HepG2 (cell line): ENCODE data around the gene MOAP1. TPM values are rescaled to one million over a fixed set of nuclear protein-coding genes. Genes with fewer than 3 reads are reported as not detected.

Experiments
- ARHGAP35 ChIP-seq: sonication (generic); formaldehyde crosslinking; IDR thresholded peaks from 2 replicates; pipeline ENCODE4 v1.9.0; 2022; ENCODE audit warnings: mild to moderate bottlenecking, inconsistent platforms, moderate library complexity, missing genetic modification reagents, borderline replicate concordance
- ATF7 ChIP-seq, 2 experiments: fragments of 450-650 bp in 1 of 2; sonication (generic) in 1 of 2; formaldehyde crosslinking in 1 of 2; IDR thresholded peaks; 2 replicates each; pipeline versions ENCODE4 v1.4.0 to v1.6.1; 2016 to 2020; ENCODE audit warnings: antibody characterized with exemption in 1 of 2, mild to moderate bottlenecking in 1 of 2, missing genetic modification reagents in 1 of 2
- CBX5 ChIP-seq: sonication (generic); formaldehyde crosslinking; IDR thresholded peaks from 2 replicates; pipeline ENCODE4 v1.4.0; 2020; ENCODE audit warnings: missing genetic modification reagents, borderline replicate concordance
- ELF3 ChIP-seq: IDR thresholded peaks from 2 replicates; pipeline ENCODE4 v1.6.1; 2016; ENCODE audit warnings: missing genetic modification reagents, missing compliant biosample characterization
- GTF2F1 ChIP-seq: fragments of 150-350 bp; IDR thresholded peaks from 2 replicates; pipeline ENCODE4 v1.6.1; 2014; ENCODE audit warnings: low read length
- GTF3A ChIP-seq: sonication (generic); formaldehyde crosslinking; conservative IDR thresholded peaks from 2 replicates; pipeline ENCODE4 v1.4.0; 2020; ENCODE audit warnings: mild to moderate bottlenecking, missing genetic modification reagents
- KDM3A ChIP-seq: IDR thresholded peaks from 2 replicates; pipeline ENCODE4 v1.6.1; 2018; ENCODE audit warnings: low read depth, missing compliant biosample characterization
- NFYB ChIP-seq: sonication (generic); formaldehyde crosslinking; IDR thresholded peaks from 2 replicates; pipeline ENCODE4 v1.4.0; 2020; ENCODE audit warnings: missing genetic modification reagents
- PBX2 ChIP-seq: IDR thresholded peaks from 2 replicates; pipeline ENCODE4 v1.6.1; 2016; ENCODE audit warnings: control low read depth
- PHF8 ChIP-seq: sonication (generic); formaldehyde crosslinking; IDR thresholded peaks from 2 replicates; pipeline ENCODE4 v1.5.0; 2020; ENCODE audit warnings: missing genetic modification reagents
- RXRB ChIP-seq: IDR thresholded peaks from 2 replicates; pipeline ENCODE4 v1.6.1; 2016; ENCODE audit warnings: borderline replicate concordance, missing genetic modification reagents, missing compliant biosample characterization
- SALL1 ChIP-seq: sonication (generic); formaldehyde crosslinking; IDR thresholded peaks from 2 replicates; pipeline ENCODE4 v1.8.0; 2022; ENCODE audit warnings: mild to moderate bottlenecking, missing genetic modification reagents
- SETDB1 ChIP-seq: sonication (generic); formaldehyde crosslinking; IDR thresholded peaks from 2 replicates; pipeline ENCODE4 v1.5.1; 2020; ENCODE audit warnings: missing genetic modification reagents, mild to moderate bottlenecking, borderline replicate concordance
- SOX5 ChIP-seq: IDR thresholded peaks from 2 replicates; pipeline ENCODE4 v1.6.1; 2016; ENCODE audit warnings: borderline replicate concordance
- TBX3 ChIP-seq: fragments of 450-650 bp; IDR thresholded peaks from 2 replicates; pipeline ENCODE4 v1.6.1; 2017; ENCODE audit warnings: antibody characterized with exemption, mild to moderate bottlenecking, inconsistent platforms, borderline replicate concordance
- ZMYM3 ChIP-seq: sonication (generic); formaldehyde crosslinking; IDR thresholded peaks from 2 replicates; pipeline ENCODE4 v1.5.1; 2020; ENCODE audit warnings: mild to moderate bottlenecking, missing genetic modification reagents
- ZNF142 ChIP-seq: sonication (generic); formaldehyde crosslinking; IDR thresholded peaks from 2 replicates; pipeline ENCODE4 v1.4.0; 2020; ENCODE audit warnings: missing genetic modification reagents
- ZNF275 ChIP-seq: sonication (generic); formaldehyde crosslinking; IDR thresholded peaks from 2 replicates; pipeline ENCODE4 v1.8.0; 2022; ENCODE audit warnings: missing genetic modification reagents, mild to moderate bottlenecking, inconsistent platforms, borderline replicate concordance
- ZNF781 ChIP-seq: sonication (generic); formaldehyde crosslinking; IDR thresholded peaks from 2 replicates; pipeline ENCODE4 v1.5.1; 2020; ENCODE audit warnings: borderline replicate concordance, mild to moderate bottlenecking, missing genetic modification reagents; ENCODE audit errors: not compliant biosample characterization
- ZNF891 ChIP-seq: sonication (generic); formaldehyde crosslinking; IDR thresholded peaks from 2 replicates; pipeline ENCODE4 v1.5.0; 2020; ENCODE audit warnings: mild to moderate bottlenecking, missing genetic modification reagents
- polyA plus RNA-seq, 8 experiments: library from polyadenylated mRNA; depleted of rRNA in 3 of 8; stranded (reverse) in 7 of 8; unstranded in 1 of 8; fragments of >200 nt; fragmentation: Illumina TruSeq in 4 of 8; extraction: Trizol in 4 of 8; gene quantifications; 2 replicates each; pipeline versions ENCODE4 v1.2.1 to v1.2.3, GENCODE V29; 2011 to 2016; ENCODE audit warnings: low read depth in 4 of 8, missing spikeins in 1 of 8, mixed read lengths in 1 of 8; ENCODE audit not compliant: insufficient read depth in 1 of 8
- total RNA-seq, 5 experiments: library from RNA; depleted of rRNA; stranded (reverse); fragments of >200 nt; fragmentation: Illumina TruSeq; extraction: Trizol; gene quantifications; 2 replicates each; pipeline ENCODE4 v1.2.3, GENCODE V29; 2016; ENCODE audit warnings: low read depth in 1 of 5

MOAP1 gene
- total and polyA plus RNA-seq, 2 of the 13 experiments (the other 11 are each of a cell fraction or from before 2014, with no cell fraction given) = 14.6 to 47.0 TPM

GRCh38 chr14:93150227-93151208 is 34.2 kb downstream of the MOAP1 start (continued):
- TF ChIP-seq ZMYM3 (CRISPR knock-in tag) (no peak), ZNF275 (no peak), CBX5 (CRISPR knock-in tag) (no peak), ARHGAP35 (CRISPR knock-in tag) (no peak), PBX2 (CRISPR knock-in tag) (peak; percentile 86), NFYB (peak; percentile 90), GTF2F1 (no peak), TBX3 (0 out of 2 replicates have a peak, but pooled peaks have one; percentile 31), SOX5 (CRISPR knock-in tag) (no peak), SALL1 (CRISPR knock-in tag) (no peak; the same call in 1 of the 2 replicates), ZNF891 (CRISPR knock-in tag) (no peak), PHF8 (no peak), ATF7 (IDR thresholded peaks at IDR 0.05) (no peak), ATF7 (CRISPR knock-in tag; IDR thresholded peaks at IDR 0.05) (no peak), SETDB1 (CRISPR knock-in tag) (no peak), RXRB (CRISPR knock-in tag) (no peak; the same call in 1 of the 2 replicates), GTF3A (CRISPR knock-in tag) (no peak), ZNF781 (CRISPR knock-in tag) (no peak), KDM3A (no peak), ZNF142 (CRISPR knock-in tag) (no peak), ELF3 (CRISPR knock-in tag) (peak; percentile 65)
